GM19324 (cell line): ENCODE data around the gene SLC13A3.

Experiments
- ATAC-seq: cut with Tn5 transposase; IDR thresholded peaks from one replicate; pipeline ENCODE4 v1.9.1; 2021; ENCODE audit warnings: mild to moderate bottlenecking, moderate library complexity; ENCODE audit not compliant: unreplicated experiment, low FRiP score

Gene SLC13A3

DNA sequence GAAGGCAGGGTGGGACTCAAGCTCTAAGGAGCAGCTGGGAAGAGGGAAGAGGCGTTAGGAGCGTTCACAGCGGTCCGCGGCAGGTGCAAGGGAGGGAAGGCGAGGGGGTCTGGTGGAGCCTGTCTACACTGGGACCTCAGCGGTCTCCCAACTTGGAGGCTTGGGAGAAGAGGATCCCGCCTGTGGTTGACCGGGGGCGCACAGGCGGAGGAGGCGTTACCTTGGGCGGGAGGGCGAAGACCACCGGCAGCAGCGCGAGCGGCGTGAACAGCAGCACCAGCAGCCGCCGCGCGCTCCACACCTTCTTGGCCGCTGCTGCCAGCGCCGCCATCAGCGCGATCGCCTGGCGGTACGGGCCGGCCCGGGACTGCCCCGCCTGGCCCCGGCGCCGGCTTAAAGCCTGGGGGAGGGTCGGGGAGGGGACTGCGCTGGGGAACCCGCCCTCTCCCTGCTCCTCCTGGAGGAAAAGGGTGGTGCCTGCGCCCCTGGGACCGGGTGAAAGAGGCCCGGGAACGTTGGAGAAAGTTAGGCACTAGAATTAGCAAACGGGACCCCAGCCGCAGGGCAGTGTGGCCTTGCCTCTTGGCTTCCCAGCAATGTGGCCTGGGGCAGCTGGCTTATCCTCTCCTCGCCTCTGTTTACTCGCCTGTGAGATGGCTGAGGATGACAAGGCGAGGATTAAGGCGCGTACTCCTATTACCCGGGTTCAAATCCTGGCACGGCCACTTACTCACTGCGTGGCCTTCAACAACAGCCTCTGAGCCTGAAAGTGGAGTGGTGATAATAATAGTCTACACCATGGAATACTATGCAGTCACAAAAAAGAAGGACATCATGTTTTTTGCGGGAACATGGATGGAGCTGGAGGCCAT is at the start of gene SLC13A3:
TSS of gene SLC13A3 (minus strand) at position 369 of the 872 bp plus-strand sequence. CDS start at position 331, 38 bp downstream.
- ATAC-seq, result no peak

DNA sequence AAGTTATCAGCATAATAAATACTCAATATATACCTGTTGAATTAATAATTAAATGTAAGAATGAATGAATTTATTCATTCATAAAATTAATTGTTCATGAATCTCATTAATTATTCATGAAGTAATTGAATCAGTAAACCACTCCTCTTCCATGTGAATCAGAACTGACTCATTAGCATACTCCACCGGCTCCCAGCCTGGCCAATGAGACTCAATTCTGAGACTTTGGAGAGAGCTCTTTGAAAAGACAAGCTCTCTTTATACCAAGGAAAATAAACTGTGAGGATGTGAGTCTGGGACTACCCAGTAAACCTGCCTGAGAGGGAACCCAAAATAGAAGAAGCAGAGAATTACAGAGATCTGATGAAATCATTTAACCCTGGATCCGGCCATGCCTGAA is 49.8 kb upstream of the SLC13A3 start:
- no peak for ATAC-seq

GRCh38 chr20:46700481-46700880 is 49.2 kb upstream of the SLC13A3 start:
- ATAC-seq, result no peak

GRCh38 chr20:46699651-46700359 is 48.5 kb upstream of the SLC13A3 start:
- ATAC-seq, result no peak

DNA sequence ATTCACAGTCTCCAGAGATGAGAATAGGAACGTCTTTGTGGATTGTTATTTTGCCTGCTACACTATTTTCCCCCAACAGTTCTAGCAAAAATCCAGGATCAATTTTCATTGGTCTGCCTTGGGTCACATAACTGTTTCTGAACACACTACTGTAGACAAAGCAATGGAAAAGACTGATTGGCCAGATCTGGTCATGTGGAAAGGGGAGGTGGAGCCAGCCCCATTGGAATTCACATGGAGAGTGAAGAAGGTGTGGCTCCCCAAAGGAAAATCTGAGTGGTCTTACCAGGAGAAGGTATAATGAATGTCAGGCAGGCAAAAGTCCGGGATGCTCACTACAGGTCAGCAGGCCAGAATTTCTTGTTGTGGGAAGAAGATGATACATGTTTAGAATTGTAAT is 47.5 kb upstream of the SLC13A3 start:
- ATAC-seq, result no peak

- ATAC-seq, result no peak
These were observed 45.6 kb upstream of the SLC13A3 start for GRCh38 chr20:46696791-46697279.

- ATAC-seq, result no peak
These were observed 44.6 kb upstream of the SLC13A3 start for GRCh38 chr20:46695892-46696291.

- ATAC-seq, result no peak
These were observed 43.2 kb upstream of the SLC13A3 start for GRCh38 chr20:46694484-46694883.

GRCh38 chr20:46691196-46691595 is 39.9 kb upstream of the SLC13A3 start:
- no peak for ATAC-seq

DNA sequence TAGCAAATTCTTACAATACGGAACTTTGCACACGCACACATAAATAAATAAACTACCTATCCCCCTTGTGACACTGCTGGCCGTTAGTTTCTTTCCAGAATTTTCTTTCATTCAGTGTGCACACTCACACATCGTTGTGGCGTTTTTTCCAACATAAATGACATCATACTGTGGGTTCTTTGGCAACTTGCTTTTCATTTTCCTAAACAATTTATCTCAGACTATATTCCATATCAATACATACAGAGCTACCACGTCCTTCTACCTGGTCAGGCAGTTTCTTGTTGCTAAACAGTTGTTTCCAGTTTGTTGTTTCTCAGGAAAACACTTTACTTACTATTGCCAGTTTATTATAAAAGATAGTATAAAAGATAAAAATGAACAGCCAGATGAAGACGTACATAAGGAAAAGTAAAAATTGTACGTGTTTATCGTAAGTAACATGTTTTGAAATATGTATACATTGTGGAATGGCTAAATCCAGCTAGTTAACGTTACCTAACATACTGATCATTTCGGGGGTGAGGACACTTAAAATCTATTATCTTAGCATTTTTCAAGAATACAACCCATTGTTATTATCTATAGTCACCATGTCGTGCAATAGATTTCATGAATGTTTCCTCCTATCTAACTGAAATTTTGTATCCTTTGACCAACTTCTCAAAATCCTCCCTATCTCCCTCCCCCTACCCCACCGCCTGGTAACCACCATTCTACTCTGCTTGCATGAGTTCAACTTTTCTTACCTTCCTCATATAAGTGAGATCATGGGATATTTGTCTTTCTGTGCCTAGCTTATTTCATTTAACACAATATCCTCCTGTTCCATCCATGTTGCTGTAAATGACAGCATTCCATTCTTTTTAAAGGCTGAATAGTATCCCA is 39.2 kb upstream of the SLC13A3 start:
- no peak for ATAC-seq

GRCh38 chr20:46689754-46690085 is 38.5 kb upstream of the SLC13A3 start:
- ATAC-seq, result no peak

DNA sequence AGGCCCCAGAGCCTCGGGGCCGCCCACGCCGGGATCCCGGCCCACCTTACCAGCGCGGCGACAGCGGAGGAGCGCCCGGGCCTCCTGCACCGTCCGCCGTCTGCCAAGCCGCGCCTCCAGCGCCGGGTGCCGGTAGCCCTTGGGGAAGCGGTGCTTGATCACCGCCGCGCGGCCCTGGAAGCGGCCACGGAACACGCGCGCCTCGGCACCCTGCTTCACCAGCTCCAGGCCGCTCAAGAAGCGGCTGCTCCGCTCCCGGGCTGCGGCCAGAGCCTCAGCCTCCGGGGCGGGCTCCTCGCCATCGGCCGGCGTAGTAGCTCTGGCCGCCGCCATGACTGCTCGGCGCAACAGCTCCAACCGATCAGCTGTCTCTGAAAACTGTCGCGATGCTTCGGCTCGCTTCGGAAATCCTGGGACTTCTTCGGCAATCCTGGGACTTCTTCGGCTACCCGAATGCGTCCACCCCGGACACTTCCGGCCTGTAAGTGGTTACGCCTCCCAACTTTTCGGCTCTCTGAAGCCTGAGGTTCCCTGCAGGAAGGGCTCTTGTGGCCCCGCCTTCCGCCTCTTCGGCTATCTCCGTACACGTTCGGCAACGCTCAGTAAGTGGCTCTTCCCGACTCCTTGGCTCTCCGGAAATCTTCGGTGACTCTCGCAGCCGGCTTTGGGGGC is 38.0 kb upstream of the SLC13A3 start, which contains the start of gene TP53RK:
TSS of gene TP53RK (minus strand) at position 363 of the 672 bp plus-strand sequence. CDS start at position 333, 30 bp downstream.
- ATAC-seq, result peak; percentile 90

DNA sequence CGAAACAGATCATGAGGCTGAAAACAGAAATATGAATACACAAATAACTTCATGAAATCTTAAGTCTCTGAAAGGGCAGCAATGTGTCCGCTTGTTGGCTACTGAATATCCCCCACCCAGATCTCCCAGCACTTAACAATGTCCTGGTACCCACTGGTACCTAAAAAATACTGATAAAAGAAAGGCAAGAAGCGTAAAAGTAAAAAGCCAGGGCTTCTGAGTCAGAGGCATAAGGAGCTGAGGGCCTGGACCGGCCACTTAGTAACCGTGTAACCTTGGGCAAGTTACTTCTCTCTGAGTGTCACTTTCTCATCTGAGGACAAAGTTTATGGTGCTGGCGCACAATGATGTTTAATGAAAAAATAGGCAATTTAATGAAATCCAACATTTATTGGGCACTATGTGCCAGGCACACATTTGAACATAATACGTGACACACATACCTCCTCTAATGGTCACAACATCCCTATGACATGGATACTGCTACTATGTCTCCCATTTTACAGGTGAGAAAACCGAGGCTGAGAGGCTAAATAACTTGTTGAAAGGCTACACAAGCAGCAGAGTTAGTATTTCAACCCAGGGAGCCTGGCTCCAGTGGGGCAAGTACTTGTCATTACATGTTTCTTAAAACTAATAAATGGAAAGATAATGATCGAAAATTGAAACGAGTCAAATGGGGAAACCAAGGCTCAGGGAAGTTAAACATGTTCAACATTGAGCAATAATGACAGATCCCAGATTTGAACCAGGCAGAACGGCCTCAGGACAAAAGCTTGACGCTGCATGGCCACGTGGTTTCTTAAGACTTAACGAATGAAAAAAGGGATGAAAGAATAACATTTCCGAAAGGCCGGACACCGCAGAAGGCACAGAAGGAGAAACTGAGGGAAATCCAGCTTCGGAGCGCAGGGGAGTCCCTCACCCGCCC is 37.2 kb upstream of the SLC13A3 start:
- ATAC-seq, result no peak

DNA sequence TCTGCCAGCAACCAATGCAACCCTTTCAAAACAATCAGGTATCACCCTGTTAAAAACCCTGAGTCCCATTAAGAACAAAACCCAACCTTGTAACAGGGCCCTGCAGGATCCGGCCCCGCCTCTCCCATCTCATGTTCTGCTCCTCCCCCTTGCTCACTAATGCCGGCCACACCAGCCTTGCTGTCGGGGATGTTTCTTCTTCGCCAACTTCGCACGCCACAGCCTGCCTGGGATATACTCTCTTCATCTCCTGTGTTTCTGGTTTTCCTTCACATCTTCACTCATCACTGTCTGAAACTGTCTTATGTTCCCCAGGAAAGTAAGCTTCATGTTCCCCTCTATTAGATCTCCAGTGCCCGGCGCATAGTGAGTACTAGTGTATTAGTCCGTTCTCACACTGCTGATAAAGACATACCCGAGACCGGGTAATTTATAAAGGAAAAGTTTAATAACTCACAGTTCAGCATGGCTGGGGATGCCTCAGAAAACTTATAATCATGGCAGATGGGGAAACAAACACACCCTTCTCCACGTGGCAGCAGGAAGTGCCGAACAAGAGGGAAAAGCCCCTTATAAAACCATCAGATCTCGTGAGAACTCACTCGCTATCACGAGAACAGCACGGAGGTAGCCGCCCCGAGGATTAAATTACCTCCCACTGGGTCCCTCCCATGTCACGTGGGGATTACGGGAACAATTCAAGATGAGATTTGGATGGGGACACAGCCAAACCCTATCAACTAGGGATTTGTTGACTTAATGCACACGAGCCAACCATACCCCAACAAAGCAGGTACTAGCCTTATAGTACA is 32.9 kb upstream of the SLC13A3 start:
- no peak for ATAC-seq

GRCh38 chr20:46683668-46683938 is 32.3 kb upstream of the SLC13A3 start:
- ATAC-seq, result no peak

DNA sequence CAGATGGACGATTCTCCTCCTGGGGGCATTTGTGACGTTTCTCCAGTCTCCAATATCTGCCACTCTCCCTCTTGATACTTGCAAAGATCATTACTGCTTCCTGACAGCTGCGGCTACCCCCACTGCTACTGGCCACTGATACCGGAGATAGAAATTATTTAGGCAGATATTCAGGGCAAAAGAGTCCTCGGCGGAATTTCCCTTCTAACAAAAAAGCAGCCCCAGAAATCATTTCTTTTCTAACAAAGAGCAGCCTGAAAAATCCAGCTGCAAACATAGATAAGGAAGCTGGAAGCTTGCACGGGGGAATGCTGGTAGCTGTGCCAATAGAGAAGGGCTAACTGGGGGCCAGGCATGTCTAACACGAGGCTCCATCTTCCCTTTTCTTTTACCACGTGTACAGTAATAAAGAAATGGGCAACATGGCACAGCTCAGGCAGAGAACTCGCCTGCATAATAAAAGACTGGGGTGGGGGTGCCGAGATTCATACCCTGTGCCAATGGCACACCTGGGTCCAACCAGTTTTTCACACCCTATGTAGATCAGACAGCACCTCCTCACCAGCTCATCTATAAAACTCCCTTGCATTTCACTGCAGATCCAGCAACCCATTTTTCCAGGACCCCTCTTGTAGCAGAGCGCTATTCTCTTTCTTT is 31.9 kb upstream of the SLC13A3 start:
- no peak for ATAC-seq

DNA sequence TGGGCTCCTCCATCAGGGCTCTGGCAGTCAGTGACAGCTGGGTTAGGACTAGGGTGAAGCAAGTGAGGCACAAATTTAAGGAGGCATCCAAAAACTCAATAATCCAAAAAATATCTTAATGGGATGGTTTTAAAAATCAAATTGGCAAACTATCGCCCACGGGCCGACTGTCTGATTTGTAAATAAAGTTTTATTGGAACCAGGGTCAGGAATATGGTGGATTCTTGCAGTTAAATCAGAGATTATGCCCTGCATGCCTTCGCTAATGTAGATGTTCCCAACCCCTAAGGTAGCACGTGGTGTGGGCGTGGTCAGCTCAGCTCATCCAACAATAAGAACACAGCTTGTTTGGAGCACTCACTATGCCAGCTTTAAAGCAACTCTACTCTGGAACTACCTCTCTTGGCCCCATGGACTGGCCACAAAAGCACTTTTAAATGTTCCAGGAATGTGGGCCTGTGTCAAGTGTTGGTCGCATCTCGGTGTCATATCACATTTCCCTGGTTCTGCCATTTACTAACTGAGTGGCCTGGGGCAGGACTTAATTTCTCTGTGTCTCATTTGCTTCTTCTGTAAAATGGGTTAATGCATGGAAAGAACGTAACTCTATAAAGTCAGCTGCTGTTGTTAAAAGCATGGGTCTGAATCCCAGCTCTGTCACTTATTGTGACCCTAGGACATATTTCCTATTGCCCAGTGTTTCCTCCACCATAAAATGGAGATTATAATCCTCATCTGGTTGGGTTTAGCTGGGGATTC is 31.0 kb upstream of the SLC13A3 start:
- no peak for ATAC-seq
